ENCODE measurements around the gene TEX51. TPM values are rescaled to one million over a fixed set of nuclear protein-coding genes. Genes with fewer than 3 reads are reported as not detected.

Gene TEX51
- total and polyA plus RNA-seq, 2 donors (not counting 3 experiments of a cell fraction or from before 2014, with no cell fraction given), result not detected

- CTCF ChIA-PET, result no interaction called here
Measured at GRCh38 chr2:126950504-126950903, 51.8 kb downstream of the TEX51 start.

More at GRCh38 chr2:126950504-126950903, 51.8 kb downstream of the TEX51 start:
- H3K4me2 ChIP-seq (ENCODE audit: insufficient read depth, low read length), result no peak overlapping the region
- H2AFZ ChIP-seq (ENCODE audit: low read depth, low read length), result no peak overlapping the region
- DNase-seq (ENCODE audit: low read depth, low spot score) (no peak), FAIRE-seq (no peak)
- TF ChIP-seq CTCF (IDR thresholded peaks at IDR 0.05; ENCODE audit: extremely low read depth in 1 of 2, insufficient read depth in 1 of 2, low read depth in 1 of 2, low read length in 2 of 2) (no peak), POLR2A (IDR thresholded peaks at IDR 0.05; ENCODE audit: low read depth, low read length) (no peak), JUN (IDR thresholded peaks at IDR 0.05; ENCODE audit: borderline replicate concordance, insufficient read depth, insufficient read length, low read depth) (no peak), GATA2 (IDR thresholded peaks at IDR 0.05; ENCODE audit: insufficient read depth, insufficient read length, low read depth, low read length) (no peak), MAX (IDR thresholded peaks at IDR 0.05; ENCODE audit: insufficient read depth, insufficient read length) (no peak), MYC (IDR thresholded peaks at IDR 0.05; ENCODE audit: low read depth, low read length) (no peak), EZH2 (IDR thresholded peaks at IDR 0.05; ENCODE audit: borderline replicate concordance, low read depth, low read length, severe bottlenecking) (no peak), POLR2AphosphoS5 (IDR thresholded peaks at IDR 0.05; ENCODE audit: insufficient read depth, low read depth, low read length) (no peak), FOS (IDR thresholded peaks at IDR 0.05; ENCODE audit: borderline replicate concordance, insufficient read depth, low read length) (no peak)
- no peaks in the 10 kb centered on the region for H3K79me2 ChIP-seq (ENCODE audit: control insufficient read depth, insufficient read depth, low read length)
- H4K20me1 ChIP-seq (replicated peaks; ENCODE audit: control insufficient read depth, extremely low read depth, insufficient read depth, low read length), result no peaks in the 10 kb centered on the region
- no peaks in the 10 kb centered on the region for H3K9me3 ChIP-seq (replicated peaks; ENCODE audit: control insufficient read depth, insufficient read depth, low read length)
- H3K9me1 ChIP-seq (replicated peaks; ENCODE audit: control insufficient read depth, extremely low read depth, insufficient read depth, low read length), result no peaks in the 10 kb centered on the region
- H3K27me3 ChIP-seq (ENCODE audit: control insufficient read depth in 2 of 2, insufficient read depth in 2 of 2, low read length in 2 of 2), result no peaks in the 10 kb centered on the region
- POLR2A ChIA-PET, result no interaction called here
- H3K4me3 ChIP-seq (replicated peaks in 1 of 3; ENCODE audit: insufficient read depth in 1 of 3, low read depth in 1 of 3, low read length in 3 of 3), result no peak overlapping the region
- dilution Hi-C loops (cut with MboI; ENCODE audit: extremely low pct_ligation_motif_present, low sequenced_read_pairs) (no loop called here), intact Hi-C loops (cut with micrococcal nuclease) (no loop called here)
- H3K36me3 ChIP-seq (ENCODE audit: control insufficient read depth in 2 of 2, extremely low read depth in 1 of 2, insufficient read depth in 2 of 2, low read length in 2 of 2), result no peaks in the 10 kb centered on the region
- no peak overlapping the region for H3K27ac ChIP-seq (ENCODE audit: insufficient read depth, low read depth, low read length)
- no peak overlapping the region for H3K9ac ChIP-seq (replicated peaks; ENCODE audit: extremely low read depth, insufficient read depth, low read length)
- BruUV-seq (replicated peaks), result no TSS peak
- H3K4me1 ChIP-seq (ENCODE audit: control insufficient read depth, extremely low read depth, insufficient read depth, low read length), result no peaks in the 10 kb centered on the region

Other genes starting within 250 kb of the TEX51 start
- gene GYPC, start 242.7 kb upstream of the TEX51 start, total RNA-seq, result 7.5 and 13.3 TPM in 2 replicates
- gene GYPC, start 242.7 kb upstream of the TEX51 start, polyA plus RNA-seq, result 3.5 and 4.3 TPM in 2 replicates
- gene BIN1, start 208.3 kb downstream of the TEX51 start, total RNA-seq, result 36.9 and 41.1 TPM in 2 replicates
- 25.8 and 26.3 TPM in 2 replicates for gene BIN1, start 208.3 kb downstream of the TEX51 start, polyA plus RNA-seq

All from endothelial cell of umbilical vein (primary cell).